ENCODE results near the gene CYBC1.

CYBC1 gene

DNA sequence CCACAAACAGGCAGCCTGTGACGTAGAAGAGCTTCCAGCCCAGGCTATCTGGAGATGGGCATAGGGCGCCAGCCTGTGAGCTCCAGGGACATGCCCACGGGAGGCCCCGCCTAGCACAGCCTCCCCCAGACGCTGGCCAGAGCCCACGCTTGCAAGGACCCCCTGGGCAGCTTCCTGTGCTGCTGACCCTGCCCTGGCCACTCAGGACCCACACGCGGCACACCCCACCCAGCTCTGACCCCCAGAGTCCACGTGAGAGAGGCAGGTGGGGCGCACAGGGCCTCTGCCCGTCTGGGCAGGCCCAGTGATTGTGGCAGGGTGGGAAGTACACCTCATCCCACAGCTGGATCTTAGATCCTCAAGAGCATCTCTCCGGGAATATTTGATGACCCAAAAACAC, 3.9 kb downstream of the CYBC1 start:
- DNase-seq: no peak

DNA sequence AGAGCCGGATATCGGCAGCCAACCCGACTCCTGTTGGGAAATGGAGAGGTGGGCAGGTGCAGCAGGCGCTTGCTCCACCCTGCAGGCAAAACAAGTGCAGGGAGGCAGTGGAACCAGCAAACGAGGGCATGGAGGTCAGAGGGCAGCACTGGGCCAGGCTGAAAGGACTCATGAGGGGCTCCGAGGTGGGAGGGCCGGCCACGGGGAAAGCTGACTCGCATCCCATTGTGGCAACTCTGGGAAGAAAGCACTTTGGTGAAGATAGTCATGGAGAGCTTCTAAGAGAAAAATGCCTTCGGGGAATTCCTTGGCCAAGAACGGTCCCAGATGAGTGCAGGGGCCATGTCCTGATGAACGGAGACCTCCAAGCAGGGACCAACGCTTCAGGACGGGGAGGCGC, 4.4 kb downstream of the CYBC1 start:
- DNase-seq: no peak

DNA sequence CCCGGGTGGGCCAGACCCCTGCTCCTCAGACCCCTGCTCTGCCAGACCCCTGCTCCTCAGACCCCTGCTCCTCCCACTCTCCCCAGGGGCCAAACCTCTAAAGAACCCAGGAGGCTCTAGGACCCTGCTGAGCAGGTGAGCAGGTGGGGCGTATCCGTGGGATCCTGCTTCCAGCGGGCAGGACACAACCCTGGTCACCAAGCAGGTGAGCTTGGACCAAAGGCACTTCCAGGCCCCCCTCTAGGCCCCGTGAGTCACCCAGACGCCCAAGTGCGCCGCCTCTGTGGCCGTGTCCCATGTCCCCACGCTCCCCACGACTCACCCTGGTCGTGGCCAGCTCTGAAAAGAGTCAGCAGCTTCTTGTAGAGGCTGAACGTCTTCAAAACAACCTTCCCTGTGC, 5.0 kb downstream of the CYBC1 start:
- no peak for DNase-seq

DNA sequence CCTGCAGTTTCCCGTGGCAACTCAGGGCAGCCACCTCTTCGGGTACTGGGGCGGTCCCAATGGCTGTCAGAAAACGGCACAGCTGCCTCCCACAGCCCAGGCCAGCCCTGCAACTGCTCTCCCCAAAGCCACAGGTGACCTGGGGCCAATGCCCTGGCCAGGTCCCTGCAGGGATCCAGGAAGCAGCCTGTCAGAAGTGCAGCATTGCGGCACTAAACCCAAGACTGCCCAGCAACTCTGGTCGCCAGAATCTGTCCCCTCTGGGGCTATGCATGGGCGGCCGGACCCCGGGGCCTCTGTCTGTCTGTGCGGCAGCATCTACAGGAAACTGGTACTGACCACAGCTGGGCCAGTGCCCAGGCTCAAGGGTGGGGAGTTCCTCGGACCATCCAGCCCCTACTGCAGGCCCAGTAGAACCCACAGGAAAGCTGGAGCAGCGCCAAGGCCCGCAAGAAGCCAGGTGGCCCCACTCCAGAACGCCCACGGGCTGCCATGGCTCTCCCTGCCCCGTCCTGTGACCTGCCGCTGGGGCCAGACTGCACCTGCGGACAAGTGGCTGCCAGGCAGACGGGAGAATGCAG, 5.5 kb downstream of the CYBC1 start:
- DNase-seq: no peak

GRCh38 chr17:82444284-82444893, 6.2 kb downstream of the CYBC1 start:
- DNase-seq: no peak

DNA sequence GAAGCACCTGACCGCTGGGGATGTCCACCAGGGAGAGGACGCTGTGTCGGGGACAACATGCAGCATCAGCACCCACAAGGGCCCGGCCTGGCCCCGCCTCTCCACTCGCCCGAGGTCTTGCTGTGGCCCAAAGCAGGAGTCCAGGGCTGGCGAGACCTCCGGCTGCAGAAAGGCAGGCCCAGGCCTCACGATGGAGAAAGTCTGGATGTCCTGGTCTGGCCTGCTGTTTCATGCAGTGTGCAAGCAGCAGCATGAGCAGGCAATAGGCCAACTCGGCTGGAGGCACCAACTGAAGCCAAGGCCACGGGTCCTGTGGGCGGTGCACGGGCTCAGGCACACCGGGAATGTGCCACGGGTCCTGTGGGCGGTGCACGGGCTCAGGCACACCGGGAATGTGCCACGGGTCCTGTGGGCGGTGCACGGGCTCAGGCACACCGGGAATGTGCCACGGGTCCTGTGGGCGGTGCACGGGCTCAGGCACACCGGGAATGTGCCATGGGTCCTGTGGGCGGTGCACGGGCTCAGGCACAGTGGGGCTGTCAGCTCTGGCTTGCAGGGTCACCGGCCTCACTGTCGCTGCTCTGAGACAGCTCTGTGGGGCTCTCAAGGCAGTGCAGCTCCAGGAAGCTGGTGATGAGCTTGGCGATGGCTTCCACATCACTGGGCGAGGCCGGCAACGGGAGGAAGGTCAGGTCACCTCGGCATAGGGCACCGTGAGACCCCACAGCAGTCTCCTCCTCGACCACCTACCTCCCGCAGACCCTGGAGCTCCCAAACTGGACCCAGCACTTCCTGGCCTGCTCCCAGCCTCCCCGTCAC, 6.9 kb downstream of the CYBC1 start:
- no peak for DNase-seq

DNA sequence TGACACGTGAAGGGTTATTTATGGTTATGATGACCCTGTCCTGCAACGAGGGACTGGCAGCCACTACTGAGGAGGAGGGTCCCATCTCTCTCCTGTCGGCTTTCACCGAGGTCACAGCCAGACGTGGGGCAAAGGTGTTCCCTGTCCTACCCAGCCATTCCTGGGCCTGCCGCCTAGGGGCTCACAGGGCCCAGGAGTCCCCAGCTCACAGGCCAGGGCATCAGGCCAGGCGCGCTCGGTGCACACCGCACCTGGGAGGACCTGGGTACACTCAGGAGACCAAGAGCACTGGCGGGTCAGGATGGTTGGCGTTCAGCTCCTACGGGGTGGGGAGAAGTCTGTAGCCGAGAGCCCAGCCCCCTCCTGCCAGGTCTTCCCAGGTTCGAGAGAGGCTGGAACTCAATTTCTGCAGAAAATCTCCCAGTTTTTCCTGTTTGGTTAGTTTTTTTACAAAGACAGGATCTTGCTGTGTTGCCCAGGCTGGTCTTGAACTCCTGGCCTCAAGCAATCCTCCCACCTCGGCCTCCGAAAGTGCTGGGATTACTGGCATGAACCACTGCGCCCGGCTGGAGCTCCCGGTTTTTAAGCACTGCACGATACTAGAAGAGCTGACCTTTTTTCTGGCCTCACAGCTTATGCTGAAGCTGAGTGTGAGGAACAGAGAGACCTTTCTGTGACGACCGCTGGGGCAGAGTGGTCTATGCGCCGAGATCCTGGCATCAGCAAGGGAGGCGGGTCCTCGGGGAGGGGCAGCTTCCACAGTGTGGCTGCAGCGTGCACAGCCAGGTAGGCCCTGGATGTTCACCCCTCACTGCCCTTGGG, 7.7 kb downstream of the CYBC1 start:
- no peak for DNase-seq

DNA sequence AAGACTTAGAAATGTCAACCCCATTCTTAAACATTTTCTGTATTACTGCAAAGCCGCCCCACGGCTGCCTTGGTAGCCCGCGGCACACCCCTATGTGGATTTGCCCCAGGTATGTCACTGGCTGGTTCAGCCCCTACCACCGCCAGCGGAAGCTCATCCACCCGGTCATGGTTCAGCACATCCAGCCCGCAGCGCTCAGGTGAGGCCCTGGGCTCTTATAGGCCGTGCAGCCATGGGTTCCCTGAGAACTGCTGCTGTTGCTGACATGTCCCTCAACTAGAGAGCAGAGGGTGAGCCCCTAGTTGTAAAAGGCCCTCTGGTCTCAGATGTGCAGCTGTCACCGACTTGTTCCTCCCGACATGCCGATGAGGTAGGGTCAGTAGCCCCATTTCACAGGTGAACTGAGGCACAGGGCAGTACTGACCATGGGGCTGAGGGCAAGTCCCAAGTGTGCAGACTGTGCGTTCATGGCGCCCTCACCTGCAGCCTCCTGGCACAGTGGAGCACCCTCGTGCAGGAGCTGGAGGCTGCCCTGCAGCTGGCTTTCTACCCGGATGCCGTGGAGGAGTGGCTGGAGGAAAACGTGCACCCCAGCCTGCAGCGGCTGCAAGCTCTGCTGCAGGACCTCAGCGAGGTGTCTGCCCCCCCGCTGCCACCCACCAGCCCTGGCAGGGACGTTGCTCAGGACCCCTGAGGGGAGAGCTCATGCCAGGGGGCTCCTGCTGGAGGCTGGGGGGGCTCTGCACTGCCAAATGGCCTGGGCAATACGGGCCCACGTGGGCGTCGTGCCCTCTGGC, 8.7 kb downstream of the CYBC1 start:
- no peak for DNase-seq

DNA sequence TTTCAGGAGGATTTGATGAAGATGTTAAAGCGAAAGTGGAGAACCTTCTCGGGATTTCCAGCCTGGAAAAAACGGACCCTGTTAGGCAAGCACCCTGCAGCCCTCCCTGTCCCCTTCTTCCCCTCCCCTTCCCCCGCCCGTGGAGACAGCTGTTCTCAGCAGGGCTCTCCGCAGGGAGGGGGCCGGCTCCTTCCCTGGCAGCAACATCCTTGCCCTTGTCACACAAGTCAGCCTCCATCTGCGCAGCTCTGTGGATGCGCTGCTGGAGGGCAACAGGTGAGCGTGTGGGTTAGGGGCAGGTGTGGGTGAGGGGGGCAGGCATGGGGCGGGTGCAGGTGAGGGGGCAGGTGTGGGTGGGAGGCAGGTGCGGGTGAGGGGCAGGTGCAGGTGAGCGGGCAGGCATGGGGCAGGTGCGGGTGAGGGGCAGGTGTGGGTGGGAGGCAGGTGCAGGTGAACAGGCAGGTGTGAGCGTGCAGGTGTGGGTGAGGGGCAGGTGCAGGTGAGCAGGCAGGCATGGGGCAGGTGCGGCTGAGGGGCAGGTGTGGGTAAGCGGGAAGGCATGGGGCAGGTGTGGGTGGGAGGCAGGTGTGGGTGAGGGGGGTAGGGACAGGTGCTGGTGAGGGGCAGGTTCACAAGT, 9.4 kb downstream of the CYBC1 start:
- DNase-seq: no peak

- no peak for DNase-seq
Measured at GRCh38 chr17:82440469-82440981, 10.0 kb downstream of the CYBC1 start.

GRCh38 chr17:82439829-82440365, 10.7 kb downstream of the CYBC1 start:
- no peak for DNase-seq

- DNase-seq: no peak
Measured at GRCh38 chr17:82439194-82439828, 11.2 kb downstream of the CYBC1 start.

DNA sequence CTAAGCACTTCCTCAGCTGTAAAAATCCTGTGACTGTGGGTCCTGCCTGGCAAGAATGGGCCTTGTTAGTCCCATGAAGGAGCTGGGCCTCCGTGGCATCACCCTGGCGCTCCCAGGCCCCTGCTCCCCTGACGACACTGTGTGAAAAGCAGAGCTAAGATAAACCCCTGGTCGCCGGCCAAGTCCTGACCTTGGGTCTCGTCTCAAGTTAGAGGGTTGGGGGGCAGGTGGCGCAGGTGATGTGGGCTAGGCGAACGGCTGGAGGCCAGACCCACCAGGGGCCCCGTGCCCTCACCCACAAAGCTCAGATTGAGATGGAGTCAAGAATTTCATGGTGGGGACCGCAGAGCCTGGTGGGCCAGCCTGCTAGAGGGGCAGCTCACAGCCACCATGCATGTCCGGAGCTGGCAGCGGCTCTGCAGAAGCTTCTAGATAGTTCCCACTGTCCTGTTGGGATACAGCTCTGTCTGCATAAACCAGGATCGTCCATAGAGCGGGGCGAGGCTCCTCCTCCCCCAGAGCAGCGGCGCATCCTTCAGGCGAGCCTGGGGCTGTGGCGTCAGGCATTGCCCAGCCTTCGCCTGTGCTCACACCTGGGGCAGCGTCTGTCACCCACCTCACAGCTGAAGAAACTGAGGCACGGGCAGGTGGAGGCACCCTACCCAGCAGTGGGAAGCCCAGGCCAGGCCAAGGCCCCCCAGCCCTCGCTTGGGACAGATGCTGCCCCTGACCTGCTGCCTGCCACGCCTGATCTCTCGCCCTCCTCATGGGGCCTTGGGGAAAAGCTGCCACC, 12.0 kb downstream of the CYBC1 start:
- DNase-seq: no peak

- DNase-seq: no peak
Measured at GRCh38 chr17:82437325-82437668, 13.3 kb downstream of the CYBC1 start.

GRCh38 chr17:82436601-82437324, 13.8 kb downstream of the CYBC1 start:
- no peak for DNase-seq

DNA sequence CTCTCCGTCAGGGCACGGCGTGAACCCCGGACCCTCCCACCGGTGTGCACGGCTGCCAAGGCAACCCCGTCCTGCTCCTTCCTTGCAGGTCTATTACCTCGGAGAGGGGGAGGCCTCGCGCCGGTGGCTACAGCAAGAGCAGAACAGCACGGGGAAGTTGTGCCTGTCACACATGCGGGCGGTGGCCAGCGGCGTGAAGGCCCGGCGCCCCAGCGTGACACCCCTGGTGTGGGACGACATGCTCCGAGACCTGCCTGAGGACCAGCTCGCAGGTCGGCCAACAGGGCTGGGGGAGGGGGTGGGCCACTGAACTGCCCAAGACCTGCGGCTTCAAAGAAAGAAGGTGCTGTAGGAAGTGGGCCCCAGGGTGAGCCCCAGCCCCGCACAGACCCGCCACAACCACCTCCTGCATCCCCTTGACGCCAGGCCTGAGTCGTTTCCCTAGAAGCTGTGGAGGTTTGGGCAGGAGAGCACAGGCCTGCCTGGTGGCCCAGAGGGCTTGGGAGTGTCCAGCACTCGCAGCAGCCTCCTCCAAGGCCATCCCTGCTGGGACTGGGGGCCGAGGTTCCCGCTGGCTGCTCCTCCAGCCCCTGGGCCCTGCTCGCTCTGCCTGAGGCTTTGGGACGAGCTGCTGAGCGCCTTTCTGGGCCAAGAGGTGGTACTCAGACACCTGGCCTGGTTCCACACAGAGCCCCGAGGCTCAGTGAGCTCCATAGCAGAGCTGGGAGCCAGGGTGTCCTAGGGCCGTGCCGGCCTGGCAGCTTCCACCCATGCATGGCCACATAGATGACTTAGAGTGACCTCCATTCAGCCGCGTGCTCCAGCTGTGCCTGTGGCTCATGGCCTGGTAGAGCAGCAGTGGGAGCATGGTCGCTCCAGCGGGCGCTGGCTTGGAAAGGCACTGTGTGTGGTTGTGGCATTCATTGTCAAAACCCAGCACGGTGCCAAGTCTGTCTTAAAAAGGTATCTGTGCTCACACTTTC, 14.7 kb downstream of the CYBC1 start:
- no peak for DNase-seq

- DNase-seq: no peak
Measured at GRCh38 chr17:82435103-82435502, 15.4 kb downstream of the CYBC1 start.

DNA sequence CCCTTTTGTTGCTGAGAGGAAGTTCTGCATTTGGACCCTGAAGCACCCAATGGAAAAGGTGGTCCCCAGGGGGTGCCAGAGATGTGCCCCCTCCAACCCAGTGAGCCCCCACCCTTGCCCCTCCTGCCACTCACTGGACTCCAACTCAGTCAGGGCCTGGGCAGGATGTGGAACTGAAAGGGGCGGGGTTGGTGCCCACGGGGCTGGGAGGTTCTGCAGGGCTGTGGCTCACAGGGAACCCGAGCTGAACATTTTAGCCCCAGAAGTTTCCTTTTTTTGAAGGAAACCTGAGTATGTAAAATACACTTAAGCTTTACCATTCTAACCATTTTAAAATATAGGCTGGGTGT, 16.4 kb downstream of the CYBC1 start:
- DNase-seq: no peak

Data from activated effector memory CD4-positive, alpha-beta T cell treated with anti-CD3 and anti-CD28 coated beads, Interleukin-2, amount 50 U/mL, for 16 hours (primary cell).